Fibroblast of skin of right quadriceps (primary cell): ENCODE measurements around the gene SHLD1.
A peak's percentile ranks its signal among the peaks of the same experiment; 100 is the strongest.
"Not testable (repeated sequence)": the region's sequence is repeated elsewhere in the genome, so short reads cannot be mapped to it uniquely, and the experiment has no call there.

ENCODE experiments used
- DNase-seq: peaks from one replicate; pipeline ENCODE4 v3.0.0-alpha.2; 2013

SHLD1 gene

GRCh38 chr20:5781798-5782750 is 31.9 kb downstream of the SHLD1 start:
- DNase-seq, result no peak

GRCh38 chr20:5784735-5785134 is 34.5 kb downstream of the SHLD1 start:
- DNase-seq, result no peak

- no peak for DNase-seq
Measured at GRCh38 chr20:5785146-5785545, 34.9 kb downstream of the SHLD1 start.

- peak; percentile 45 for DNase-seq
Measured at GRCh38 chr20:5786930-5787795, 37.0 kb downstream of the SHLD1 start.

- DNase-seq, result no peak
Measured at GRCh38 chr20:5787796-5788165, 37.6 kb downstream of the SHLD1 start.

GRCh38 chr20:5788385-5788895 is 38.2 kb downstream of the SHLD1 start:
- peak; percentile 75 for DNase-seq

GRCh38 chr20:5789827-5790226 is 39.6 kb downstream of the SHLD1 start:
- DNase-seq, result no peak

GRCh38 chr20:5793916-5794315 is 43.7 kb downstream of the SHLD1 start:
- no peak for DNase-seq

- no peak for DNase-seq
Measured at GRCh38 chr20:5796331-5797040, 46.3 kb downstream of the SHLD1 start.

GRCh38 chr20:5797165-5797564 is 47.0 kb downstream of the SHLD1 start:
- DNase-seq, result no peak

GRCh38 chr20:5797843-5798462 is 47.8 kb downstream of the SHLD1 start:
- DNase-seq, result no peak

- DNase-seq, result not testable (repeated sequence)
Measured at GRCh38 chr20:5803754-5804303, 53.6 kb downstream of the SHLD1 start.

GRCh38 chr20:5806457-5807263 is 56.5 kb downstream of the SHLD1 start:
- DNase-seq, result no peak

- no peak for DNase-seq
Measured at GRCh38 chr20:5807431-5807830, 57.2 kb downstream of the SHLD1 start.

- DNase-seq, result no peak
Measured at GRCh38 chr20:5808901-5809300, 58.7 kb downstream of the SHLD1 start.

- no peak for DNase-seq
Measured at GRCh38 chr20:5809495-5809894, 59.3 kb downstream of the SHLD1 start.

- no peak for DNase-seq
Measured at GRCh38 chr20:5810800-5811422, 60.7 kb downstream of the SHLD1 start.

- DNase-seq, result no peak
Measured at GRCh38 chr20:5811746-5812145, 61.5 kb downstream of the SHLD1 start.

- no peak for DNase-seq
Measured at GRCh38 chr20:5818346-5818681, 68.1 kb downstream of the SHLD1 start.

- no peak for DNase-seq
Measured at GRCh38 chr20:5820738-5821137, 70.5 kb downstream of the SHLD1 start.
